ENCODE data around the gene ALX4.

ALX4 gene

GRCh38 chr11:44333271-44334218 is 23.6 kb upstream of the ALX4 start:
- no peak for TF ChIP-seq CTCF (IDR thresholded peaks at IDR 0.05; ENCODE audit: low read depth, low read length, missing control alignments)
- DNase-seq (ENCODE audit: low read depth), result no peak
- H3K4me3 ChIP-seq (ENCODE audit: low read depth, low read length), result no peak overlapping the region
- in situ Hi-C loops (cut with HindIII; ENCODE audit: low sequenced_read_pairs), result no loop called here

- no peak for TF ChIP-seq CTCF (IDR thresholded peaks at IDR 0.05; ENCODE audit: low read depth, low read length, missing control alignments)
- no peak for DNase-seq (ENCODE audit: low read depth)
Observed at GRCh38 chr11:44332665-44333064, 22.7 kb upstream of the ALX4 start.

GRCh38 chr11:44329472-44330230 is 19.7 kb upstream of the ALX4 start:
- in situ Hi-C loops (cut with HindIII; ENCODE audit: low sequenced_read_pairs), result no loop called here
- H3K4me3 ChIP-seq (ENCODE audit: low read depth, low read length), result no peak overlapping the region
- no peak for TF ChIP-seq CTCF (IDR thresholded peaks at IDR 0.05; ENCODE audit: low read depth, low read length, missing control alignments)
- no peak for DNase-seq (ENCODE audit: low read depth)

More at GRCh38 chr11:44332665-44333064, 22.7 kb upstream of the ALX4 start:
- in situ Hi-C loops (cut with HindIII; ENCODE audit: low sequenced_read_pairs), result no loop called here
- no peak overlapping the region for H3K4me3 ChIP-seq (ENCODE audit: low read depth, low read length)

- peak; percentile 0 for TF ChIP-seq CTCF (IDR thresholded peaks at IDR 0.05; ENCODE audit: low read depth, low read length, missing control alignments)
- H3K4me3 ChIP-seq (ENCODE audit: low read depth, low read length), result no peak overlapping the region
- in situ Hi-C loops (cut with HindIII; ENCODE audit: low sequenced_read_pairs), result no loop called here
- no peak for DNase-seq (ENCODE audit: low read depth)
Observed at GRCh38 chr11:44328138-44328660, 18.3 kb upstream of the ALX4 start.

GRCh38 chr11:44327730-44328129 is 17.8 kb upstream of the ALX4 start:
- TF ChIP-seq CTCF (IDR thresholded peaks at IDR 0.05; ENCODE audit: low read depth, low read length, missing control alignments), result peak; percentile 7
- H3K4me3 ChIP-seq (ENCODE audit: low read depth, low read length), result no peak overlapping the region
- no peak for DNase-seq (ENCODE audit: low read depth)
- in situ Hi-C loops (cut with HindIII; ENCODE audit: low sequenced_read_pairs), result no loop called here

Measured in astrocyte of the cerebellum (primary cell).